Stimulated activated CD4-positive, alpha-beta T cell treated with anti-CD3 and anti-CD28 coated beads, Interleukin-2, amount 100 ng/mL, for 48 hours (primary cell): ENCODE results near the gene CCNI2.
A peak's percentile ranks its signal among the peaks of the same experiment; 100 is the strongest.

Experiments
- DNase-seq, 2 donors: peaks; one replicate each; pipeline ENCODE4 v3.0.0-alpha.2; 2020

Gene CCNI2, protein sequence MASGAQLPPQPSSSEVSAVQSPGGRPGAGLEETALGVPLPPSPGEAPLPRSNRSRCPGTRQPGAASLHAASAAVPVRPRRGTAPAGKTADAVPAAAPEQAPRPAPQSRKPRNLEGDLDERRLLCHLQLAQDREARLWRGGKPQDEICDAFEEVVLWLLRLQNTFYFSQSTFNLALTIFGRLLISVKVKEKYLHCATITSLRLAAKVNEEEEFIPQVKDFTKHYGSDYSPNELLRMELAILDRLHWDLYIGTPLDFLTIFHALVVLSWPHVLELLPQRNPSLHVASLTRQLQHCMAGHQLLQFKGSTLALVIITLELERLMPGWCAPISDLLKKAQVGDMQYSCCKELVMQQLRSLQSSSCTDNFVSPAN

DNA sequence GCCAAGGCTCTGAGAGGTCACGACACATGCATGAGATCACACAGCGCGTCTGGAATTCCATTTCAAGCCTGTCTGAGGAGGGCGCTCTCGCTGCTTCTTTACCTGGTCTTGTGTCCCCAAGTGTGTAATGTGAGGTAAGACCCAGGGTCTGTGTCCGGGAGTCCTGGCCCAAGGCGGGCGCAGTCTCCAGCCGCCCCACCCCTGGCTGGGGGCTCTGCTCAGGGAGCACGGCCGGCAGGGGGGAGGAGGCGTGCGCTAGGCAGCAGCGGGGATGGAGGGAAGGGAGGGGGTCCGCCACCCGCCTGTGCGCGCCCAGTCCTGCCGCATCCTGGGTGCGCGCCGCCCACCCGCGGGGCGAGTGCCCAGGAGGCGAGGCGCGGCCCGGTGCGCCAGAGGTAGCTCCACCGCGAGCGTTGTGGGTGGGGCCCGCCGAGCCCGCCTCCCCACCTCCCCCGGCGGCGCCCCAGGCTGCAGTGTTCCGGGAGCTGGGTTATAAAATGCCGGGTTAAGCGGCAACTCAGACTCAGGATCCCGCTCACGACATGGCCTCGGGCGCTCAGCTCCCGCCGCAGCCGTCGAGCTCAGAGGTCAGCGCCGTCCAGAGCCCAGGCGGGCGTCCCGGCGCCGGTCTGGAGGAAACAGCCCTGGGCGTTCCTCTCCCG, at the start of gene CCNI2:
CCNI2 (plus strand) TSS at position 473 of the 662 bp plus-strand sequence; CDS start at position 543, 70 bp downstream.
- peak; percentile 41 to 45 for DNase-seq

DNA sequence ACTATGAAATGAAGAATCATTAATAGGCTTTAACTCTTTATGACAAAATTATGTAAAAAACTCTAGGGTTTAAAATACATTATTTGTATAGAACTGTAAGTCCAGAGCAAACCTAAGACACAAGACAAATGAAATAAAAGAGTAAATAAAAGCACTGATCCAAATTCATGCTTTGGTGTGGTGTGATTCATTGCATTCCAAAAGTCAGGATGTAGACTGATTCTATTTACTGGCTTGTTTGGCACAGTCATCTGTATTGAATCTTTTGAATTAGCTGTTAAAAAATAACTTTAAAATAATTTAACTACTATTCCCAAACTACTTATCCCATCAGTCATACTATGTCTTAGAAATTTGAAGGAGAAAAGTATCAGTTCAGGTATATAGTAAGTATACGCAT, 42.4 kb upstream of the CCNI2 start:
- DNase-seq: no peak

DNA sequence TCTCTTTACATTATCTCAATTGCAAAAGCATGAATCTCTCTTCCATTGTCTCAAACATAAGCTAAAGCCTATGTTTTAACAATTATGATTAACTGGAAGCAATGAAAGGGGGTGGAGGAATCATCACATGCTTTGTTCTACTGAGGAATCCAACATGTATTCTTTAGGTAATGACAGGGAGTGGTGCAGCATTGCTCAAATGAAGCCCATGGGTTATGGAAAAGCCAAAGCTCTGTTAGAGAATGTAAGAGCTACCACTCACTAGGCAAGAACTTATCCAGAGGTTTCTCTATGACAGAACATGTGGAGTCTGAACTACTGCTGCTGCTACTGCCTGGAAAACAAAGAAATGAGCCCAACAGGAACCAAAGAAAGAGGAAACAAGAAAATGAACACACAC, 38.6 kb upstream of the CCNI2 start:
- DNase-seq: no peak

DNA sequence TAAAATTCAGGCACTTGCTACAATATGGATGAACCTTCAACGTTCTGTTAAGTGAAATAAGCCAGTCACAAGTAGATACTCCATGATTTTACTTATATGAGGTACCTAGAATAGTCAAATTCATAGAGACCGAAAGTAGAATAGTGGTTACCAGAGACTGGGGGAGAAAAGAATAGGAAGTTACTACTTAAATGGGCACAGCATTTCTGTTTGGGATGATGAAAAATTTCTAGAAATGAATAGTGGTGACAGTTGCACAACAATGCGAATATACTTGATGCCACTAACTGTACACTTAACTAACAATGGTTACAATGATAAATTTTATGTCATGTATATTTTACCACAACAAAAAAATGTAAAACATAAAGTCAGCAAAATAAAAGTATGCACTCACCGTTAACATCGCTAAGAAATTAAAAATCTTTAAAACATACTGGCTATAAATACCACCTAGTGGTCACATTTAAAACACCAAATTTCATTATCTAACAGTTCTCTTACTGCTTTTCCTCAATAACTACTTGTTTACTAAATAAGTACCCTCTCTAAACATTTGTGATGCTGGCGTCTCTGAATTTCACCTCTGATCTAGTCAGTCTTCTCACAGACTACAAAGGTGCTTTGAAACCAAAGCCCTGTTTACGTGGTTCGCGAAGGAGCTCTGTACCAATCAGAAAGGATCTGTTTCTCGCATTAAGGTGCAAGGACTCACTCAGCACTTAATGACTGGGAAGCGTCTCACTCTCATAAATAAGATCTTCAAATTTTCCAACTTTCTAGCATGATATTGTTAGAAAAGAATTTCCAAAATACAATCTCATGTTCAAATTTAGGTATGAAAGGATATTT, 32.5 kb upstream of the CCNI2 start:
- DNase-seq: no peak

DNA sequence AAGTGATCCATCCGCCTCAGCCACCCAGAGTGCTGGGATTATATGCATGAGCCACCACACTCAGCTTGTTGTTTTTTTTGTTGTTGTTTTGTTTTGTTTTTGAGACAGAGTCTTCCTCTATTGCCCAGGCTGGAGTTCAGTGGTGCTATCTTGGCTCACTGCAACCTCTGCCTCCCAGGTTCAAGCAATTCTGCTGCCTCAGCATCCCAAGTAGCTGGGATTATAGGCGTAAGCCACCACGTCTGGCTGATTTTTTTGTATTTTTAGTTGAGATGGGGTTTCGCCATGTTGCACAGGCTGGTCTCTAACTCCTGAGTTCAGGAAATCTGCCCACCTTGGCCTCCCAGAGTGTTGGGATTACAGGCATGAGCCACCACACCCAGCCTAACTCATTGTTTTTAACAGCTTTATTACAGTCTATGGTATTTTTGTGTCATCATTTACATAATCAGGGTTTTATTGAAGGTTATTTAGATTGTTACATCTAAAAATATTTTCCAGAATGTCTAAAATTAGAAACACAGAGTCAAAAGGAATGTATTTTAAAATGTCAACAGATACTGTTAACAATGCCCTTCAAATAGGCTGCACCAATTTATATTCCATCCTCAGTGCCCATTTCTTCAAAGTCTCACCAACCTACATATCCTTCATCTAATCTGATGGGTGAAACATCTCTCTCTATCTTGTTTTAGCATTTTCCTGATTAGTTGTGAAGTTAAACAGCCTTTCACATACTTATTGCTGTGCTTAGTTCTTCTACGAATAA, 28.5 kb upstream of the CCNI2 start:
- no peak for DNase-seq

DNA sequence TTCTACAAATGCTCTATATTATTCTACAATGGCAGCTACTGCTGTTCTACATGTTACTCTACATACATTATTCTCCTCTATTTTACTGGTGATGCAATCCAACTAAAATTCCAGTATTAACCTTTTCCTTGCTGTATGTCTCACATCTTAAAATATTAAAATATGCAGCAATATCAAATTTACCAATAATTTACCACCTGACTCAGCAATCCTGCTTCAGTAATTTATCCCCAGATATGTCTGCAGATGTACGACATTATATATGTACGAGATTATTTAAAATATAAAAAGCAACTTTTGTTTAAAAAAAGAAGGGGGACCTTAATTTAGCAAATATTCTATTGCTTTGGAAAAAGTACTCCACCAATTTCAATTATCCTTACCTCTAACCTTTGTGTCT, 21.5 kb upstream of the CCNI2 start:
- DNase-seq: no peak

DNA sequence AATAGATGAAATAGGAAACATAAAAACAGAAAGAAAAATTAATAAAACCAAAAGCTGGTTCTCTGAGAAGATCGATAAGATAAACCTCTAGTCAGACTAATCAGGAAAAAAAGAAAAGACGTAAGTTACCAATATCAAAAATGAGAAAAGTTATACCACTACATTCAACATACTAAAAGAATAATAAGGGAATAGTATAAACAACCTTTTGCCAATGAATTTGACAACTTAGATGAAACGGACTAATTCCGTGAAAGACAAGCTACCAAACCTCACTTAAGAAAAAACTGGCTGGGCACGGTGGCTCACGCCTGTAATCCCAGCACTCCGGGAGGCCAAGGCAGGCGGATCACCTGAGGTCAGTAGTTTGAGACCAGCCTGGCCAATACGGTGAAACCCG, 17.3 kb upstream of the CCNI2 start:
- DNase-seq: no peak

DNA sequence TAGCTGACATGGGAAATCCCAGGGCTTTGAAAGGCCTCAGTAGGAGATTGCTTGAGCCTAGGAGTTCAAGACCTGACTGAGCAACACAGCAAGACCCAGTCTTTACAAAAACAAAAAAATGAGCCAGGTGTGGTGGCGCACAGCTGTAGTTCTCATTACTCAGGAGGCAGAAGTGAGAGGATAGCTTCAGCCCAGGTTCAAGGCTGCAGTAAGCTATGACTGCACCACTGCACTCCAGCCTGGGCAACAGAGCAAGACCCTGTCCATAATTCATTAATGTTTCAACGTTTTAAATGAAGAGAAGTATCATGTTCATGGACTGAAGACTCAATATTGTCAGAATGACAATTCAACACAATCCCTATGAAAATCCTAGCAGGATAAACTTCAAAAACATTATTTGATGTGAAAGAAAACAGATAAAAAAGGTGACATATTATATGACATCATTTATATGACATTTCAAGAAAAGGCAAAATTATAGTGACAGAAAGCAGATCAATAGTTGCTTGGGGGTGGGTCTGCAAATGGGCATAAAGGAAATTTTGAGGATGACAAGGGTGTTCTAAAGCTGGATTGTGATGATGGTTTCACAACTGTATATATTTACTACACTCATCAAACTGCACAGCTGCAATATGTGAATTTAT, 13.6 kb upstream of the CCNI2 start:
- no peak for DNase-seq

DNA sequence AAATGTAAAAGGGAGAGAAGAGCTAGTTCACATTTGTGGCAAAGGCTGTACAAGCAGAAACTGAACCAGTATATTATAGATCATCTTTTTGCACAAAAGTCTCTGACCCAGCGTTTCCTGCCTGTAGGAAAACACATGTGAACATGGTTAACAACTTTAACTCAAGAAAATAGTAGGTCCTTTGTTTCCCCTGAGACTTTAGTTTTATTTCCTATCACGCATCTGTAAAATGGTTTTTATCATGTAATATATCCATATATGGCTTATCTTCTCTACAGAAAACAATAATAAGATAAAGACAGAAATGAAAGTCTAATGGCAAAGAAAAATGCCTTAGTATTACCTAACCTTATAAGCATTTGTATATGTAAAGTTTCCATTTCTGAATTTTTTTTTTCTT, 12.5 kb upstream of the CCNI2 start:
- DNase-seq: no peak

DNA sequence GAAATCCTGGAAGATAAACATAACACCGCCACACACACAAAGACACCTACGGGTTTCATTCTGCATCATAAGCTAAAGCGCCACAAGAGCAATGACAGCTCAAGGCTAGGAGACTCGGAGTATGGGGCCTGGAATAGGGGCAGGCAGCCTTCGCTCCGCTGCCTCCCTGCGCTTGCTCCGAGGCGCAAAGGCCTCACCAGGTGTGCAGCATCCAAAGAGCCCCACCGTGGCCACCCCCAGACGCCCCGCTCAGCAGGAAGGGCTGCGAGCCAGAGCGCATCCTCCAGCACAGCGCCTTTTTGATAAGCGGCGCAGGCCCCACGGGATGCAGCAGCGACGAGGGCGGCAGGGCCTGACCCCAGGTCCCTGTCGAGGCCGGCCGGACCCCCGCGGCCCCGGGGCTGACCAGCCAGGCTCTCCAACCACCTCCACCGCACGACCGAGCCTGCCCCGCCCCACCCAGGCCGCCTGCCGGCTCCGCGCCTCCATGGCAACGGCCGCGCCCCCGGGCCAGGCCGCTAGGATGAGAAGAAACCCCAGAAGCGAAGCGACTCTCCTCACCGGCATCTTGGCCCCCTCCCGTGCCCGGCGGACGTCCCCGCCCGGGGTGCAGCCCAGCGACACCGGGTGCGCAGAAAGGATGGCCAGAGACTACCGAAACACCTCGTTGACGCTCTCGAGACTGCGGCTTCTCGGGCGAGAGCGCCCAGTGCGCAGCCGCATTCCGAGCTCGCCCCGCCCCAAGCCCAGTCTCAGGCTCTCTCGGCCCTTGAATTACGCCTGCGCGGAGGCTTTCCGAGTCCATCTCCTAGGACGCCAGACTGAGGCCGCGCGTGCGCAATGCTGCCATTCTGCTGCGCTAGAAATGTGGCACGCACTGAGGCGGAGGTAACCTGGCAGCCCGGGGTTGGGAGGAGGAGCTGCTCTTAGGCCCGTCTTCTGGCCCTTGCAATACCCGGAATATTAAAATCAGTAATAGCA, 10.1 kb upstream of the CCNI2 start, which contains the start of gene KIF3A:
KIF3A (minus strand) TSS at position 694 of the 981 bp plus-strand sequence; CDS start at position 567, 127 bp downstream.
- peak; percentile 98 for DNase-seq

DNA sequence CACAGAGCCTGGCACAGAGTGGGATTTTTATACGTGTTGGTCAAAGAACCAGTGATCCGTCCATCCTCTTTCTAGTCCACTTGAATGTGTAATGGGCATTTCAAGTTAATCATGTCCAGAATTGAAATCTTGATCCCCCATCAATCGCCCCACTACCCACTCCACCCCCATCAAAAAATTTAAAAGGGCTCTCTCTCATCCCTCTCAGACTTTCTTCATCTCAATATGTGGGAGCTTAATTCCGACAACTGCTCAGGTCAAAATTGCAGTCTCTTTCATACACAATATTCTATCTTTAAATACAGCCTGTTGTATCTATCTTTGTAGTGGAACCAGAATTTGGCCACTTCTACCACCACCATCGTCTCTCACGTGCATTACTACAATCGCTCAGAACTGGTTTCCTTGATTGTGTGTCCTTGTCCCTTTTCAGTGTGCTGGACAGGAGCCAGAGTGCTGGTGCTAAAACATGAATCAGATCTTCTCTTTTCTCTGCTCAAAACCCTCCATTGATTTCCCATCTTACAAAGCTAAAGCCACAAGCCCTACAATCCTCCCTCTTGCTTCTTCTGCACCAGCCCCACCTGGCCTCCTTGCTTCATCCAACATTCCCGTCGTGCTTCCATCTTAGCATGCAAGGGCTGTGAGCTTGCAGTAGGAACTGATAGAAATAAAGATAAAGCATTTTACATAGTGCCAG, 9.1 kb upstream of the CCNI2 start:
- no peak for DNase-seq

DNA sequence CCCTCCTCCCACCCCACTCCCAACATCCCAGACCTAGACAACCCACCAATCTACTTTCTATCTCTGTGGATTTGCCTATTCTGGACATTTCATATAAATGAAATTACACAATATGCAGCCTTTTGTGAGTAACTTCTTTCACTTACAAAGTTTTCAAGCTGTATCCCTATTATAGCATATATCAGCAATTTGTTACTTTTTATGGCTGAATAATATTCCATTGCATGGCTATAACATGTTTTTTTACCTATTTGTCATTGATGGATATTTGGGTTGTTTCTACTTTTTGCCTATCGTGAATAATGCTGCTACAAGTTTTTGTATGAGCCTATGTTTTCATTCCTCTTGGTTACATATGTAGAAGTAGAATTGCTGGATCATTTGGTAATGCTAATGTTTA, 8.0 kb upstream of the CCNI2 start:
- no peak for DNase-seq

DNA sequence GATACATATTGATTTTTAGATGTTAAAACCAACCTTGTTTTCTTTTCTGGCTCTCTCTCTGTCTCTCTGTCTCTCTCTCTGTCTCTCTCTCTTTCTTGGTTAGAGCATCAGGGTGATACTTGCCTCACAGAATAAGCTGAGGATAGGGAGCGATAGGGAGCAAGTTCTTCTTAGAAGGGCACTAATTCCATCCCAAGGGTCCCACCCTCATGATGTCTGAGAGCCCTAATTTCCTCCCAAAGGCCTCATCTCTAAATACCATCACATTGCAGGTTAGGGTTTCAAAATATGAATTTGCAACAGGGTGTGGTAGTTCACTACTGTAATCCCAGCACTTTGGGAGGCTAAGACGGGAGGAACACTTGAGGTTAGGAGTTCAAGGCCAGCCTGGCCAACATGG, 5.1 kb upstream of the CCNI2 start:
- DNase-seq: no peak

DNA sequence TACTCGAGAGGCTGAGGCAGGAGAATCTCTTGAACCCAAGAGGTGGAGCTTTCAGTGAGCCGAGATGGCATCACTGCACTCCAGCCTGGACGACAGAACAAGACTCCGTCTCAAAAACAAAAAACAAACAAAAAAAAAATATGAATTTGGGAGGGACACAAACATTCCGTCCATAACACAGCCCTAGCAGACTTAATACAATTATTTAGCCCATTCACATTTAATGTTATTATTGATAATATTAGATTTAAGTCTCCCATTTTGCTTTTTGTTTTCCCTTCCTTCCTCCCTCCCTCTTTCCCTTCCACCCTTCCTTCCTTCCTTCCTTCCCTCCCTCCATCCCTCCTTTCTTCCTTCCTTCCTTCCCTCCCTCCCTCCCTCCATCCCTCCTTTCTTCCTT, 4.6 kb upstream of the CCNI2 start:
- DNase-seq: no peak

DNA sequence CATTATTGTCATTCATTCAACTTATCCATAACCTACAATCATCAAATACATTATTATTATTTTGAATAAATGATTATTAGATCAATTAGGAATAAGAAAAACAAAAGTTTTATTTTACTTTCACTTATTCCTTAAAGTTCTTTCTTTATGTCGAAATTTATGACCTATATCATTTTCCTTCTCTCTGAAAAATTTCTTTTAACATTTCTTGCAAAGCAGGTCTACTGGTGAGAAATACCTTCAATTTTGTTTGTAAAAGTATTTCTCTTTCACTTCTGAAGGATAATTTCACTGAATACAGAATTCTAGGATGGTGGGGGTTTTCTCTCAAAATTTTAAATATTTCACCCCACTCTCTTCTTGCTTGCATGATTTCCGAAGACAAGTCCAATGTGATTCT, 2.6 kb upstream of the CCNI2 start:
- no peak for DNase-seq

DNA sequence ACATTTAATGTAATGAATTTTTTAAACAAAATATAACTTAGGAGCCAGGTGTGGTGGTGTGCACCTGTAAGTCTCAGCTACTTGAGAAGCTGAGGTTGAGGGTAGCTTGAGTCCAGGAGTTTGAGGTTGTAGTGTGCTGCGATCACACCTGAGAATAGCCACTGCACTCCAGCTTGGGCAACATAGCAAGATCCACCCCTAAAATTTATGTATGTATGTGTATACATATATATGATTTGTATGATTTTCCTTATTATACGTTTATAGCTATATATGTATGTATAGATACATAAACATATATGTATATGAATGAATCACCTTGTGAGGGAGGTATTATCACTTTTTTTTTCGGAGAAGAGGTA, 653 bp upstream of the CCNI2 start:
- DNase-seq: no peak

DNA sequence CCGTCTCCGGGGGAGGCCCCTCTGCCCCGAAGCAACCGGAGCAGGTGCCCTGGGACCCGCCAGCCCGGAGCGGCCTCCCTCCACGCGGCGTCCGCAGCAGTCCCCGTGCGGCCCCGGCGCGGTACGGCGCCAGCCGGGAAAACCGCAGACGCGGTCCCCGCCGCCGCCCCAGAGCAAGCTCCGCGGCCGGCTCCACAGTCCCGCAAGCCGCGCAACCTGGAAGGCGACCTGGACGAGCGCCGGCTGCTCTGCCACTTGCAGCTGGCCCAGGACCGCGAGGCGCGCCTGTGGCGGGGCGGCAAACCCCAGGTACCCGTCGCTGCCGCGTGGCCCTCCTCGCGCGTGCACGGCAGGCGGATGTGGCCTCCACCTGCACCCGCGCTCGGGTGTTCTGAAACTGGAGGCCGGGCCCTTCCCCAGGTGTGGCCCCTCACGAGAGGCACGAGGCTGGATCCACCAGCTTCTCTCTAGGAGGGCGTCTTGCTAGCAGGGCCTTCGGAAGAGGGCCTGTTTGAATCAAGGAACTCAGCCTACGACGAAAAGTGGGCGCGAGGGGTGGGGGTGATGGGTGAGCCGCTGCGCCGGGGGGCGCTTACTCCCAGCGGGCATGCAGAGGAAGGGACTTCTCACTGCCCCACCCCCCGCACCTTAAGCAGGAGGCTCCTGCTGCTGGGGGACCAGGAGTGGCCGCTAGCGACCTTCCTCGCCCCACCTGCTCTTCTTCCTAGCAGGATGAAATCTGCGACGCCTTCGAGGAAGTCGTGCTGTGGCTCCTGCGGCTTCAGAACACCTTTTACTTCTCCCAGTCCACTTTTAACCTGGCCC, 602 bp downstream of the CCNI2 start:
- DNase-seq: peak in 1 of 2 donors; percentile 30

DNA sequence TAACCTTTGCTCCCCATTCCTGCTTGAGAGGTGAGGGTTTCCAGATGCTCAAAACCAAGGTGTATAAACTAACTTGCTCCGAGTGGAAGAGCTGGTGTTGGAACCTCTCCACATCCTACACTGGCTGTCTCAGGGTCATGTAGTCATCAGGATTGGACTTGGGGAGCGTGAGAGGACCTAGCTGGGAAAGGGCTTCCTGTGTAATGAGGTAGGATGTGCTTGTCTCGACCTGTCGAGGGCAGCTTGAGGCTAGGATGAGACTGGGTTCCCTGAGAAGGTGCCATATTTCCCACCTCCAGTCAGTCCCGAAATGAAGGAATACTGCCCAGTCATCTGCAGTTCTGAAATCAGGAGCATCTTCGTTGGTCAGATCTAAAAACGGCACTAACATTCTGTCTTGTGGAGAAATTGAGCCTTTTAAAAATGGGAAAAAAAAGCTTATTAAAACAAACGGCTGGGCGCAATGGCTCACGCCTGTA, 1.3 kb downstream of the CCNI2 start:
- DNase-seq: no peak

DNA sequence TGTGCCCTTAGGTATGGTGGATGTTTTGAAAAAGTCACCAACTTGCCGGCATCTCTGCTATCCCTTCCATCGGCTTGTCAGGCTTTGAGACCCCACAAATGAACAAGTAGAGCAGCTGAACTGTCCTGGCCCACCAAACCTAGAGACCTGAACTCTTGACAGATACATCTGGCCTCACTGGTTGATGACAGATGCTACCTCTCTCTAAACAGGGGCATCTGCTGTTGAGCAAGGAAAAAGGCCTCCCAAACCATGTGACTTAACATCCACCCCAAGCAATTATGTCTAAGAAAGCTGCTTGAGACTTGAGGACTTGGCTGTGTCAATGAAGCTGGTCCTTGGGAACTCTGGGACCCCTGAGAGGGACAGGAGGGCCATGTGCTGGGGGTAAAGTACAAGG, 2.3 kb downstream of the CCNI2 start:
- no peak for DNase-seq
